ENCODE results near the gene DCDC2C.

The DCDC2C gene

DNA sequence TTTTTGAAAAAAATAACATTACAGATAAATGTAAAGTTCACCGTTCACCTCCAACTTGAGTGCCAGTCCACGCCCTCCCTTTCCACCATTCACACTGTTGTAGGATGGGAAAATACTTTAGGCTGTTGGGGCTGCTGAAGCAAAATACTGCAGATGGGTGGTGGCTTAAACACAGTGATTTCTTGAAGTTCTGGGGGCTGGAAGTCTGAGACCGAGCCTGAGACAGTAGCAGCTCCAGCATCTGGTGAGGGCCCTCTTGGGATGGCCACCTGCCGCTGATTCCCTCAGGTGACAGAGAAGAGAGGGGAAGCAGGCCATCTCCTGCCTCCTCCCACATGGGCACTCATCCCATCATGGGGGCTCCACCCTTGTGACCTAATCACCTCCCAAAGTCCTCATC, 27.7 kb upstream of the DCDC2C start:
- H3K4me3 ChIP-seq (ENCODE audit: low read depth in 1 of 2, low read length in 2 of 2) = no peak overlapping the region
- H3K4me1 ChIP-seq (ENCODE audit: insufficient read depth, low read length) = no peaks in the 10 kb centered on the region
- no peak overlapping the region for H3K27ac ChIP-seq (ENCODE audit: low read depth, low read length)
- H3K36me3 ChIP-seq (ENCODE audit: insufficient read depth, low read length) = no peaks in the 10 kb centered on the region
- H3K9ac ChIP-seq (ENCODE audit: low read length) = no peak overlapping the region
- no peaks in the 10 kb centered on the region for H3K27me3 ChIP-seq (ENCODE audit: control insufficient read depth in 1 of 2, insufficient read depth in 2 of 2, low read length in 2 of 2)
- no peaks in the 10 kb centered on the region for H3K9me3 ChIP-seq (ENCODE audit: low read length)

DNA sequence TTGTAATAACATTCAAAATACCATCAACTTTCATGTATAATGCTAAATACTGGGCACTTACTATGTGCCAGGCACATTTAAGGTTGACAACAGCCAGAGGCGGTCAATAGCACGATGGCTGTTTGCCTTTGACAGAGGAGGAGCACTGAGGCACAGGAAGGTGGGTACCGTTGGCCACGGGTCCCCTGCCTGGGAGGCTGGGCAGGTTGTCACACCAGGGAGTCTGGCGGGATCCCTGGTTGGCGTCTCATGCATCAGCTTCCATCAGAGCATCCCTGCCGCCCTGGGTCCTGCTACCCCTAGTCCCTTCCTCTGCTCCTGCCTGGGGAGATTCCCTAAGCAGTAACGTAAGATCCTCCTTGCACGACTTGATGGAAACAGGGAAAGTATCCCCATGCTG, 25.9 kb upstream of the DCDC2C start:
- no peaks in the 10 kb centered on the region for H3K27me3 ChIP-seq (ENCODE audit: control insufficient read depth in 1 of 2, insufficient read depth in 2 of 2, low read length in 2 of 2)
- H3K36me3 ChIP-seq (ENCODE audit: insufficient read depth, low read length) = no peaks in the 10 kb centered on the region
- no peak overlapping the region for H3K27ac ChIP-seq (ENCODE audit: low read depth, low read length)
- H3K9ac ChIP-seq (ENCODE audit: low read length) = no peak overlapping the region
- H3K4me1 ChIP-seq (ENCODE audit: insufficient read depth, low read length) = no peaks in the 10 kb centered on the region
- no peak overlapping the region for H3K4me3 ChIP-seq (ENCODE audit: low read depth in 1 of 2, low read length in 2 of 2)
- H3K9me3 ChIP-seq (ENCODE audit: low read length) = no peaks in the 10 kb centered on the region

DNA sequence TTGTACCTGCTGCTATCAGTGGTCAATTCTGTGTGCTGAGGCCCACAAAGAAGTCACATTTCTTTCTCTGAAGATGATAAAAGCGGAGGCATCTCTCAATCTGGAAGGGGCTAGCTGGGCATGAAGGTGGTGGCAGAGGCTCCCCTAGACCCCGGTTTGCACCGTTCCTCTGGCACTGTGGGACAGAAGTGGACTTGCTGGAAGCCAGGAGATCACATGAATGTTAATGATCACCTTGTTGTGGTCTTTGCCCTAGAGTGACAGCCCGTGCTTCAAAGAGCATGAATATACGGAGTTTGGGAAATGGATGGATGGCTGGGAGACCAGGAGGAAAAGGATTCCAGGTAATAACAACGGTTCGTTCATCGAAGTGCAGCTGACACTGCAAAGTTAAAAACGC, 25.2 kb upstream of the DCDC2C start:
- Histone ChIP-seq H3K4me1 (ENCODE audit: insufficient read depth, low read length) (no peaks in the 10 kb centered on the region), H3K27me3 (ENCODE audit: control insufficient read depth in 1 of 2, insufficient read depth in 2 of 2, low read length in 2 of 2) (no peaks in the 10 kb centered on the region), H3K9me3 (ENCODE audit: low read length) (no peaks in the 10 kb centered on the region), H3K9ac (ENCODE audit: low read length) (no peak overlapping the region), H3K27ac (ENCODE audit: low read depth, low read length) (no peak overlapping the region), H3K4me3 (ENCODE audit: low read depth in 1 of 2, low read length in 2 of 2) (no peak overlapping the region), H3K36me3 (ENCODE audit: insufficient read depth, low read length) (no peaks in the 10 kb centered on the region)

DNA sequence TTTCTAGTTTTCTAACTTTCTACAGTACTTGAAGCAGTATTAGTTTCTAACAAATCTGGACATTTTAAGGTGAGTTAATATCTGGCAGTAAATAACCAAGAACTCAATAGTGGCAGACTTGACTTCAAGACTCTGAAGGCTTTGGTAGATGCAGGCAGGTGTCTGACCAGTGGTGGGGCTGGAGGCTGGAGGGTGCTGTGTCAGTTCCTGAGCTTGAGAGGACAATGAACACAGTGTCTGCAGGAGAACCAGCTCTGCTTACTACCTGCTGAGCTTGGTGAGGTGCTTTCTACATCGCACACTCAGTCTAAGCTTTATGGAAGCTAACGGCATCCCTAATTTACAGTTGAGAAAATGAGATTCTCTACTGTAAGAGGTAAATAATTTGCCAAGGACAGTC, 24.2 kb upstream of the DCDC2C start:
- no peaks in the 10 kb centered on the region for H3K27me3 ChIP-seq (ENCODE audit: control insufficient read depth in 1 of 2, insufficient read depth in 2 of 2, low read length in 2 of 2)
- H3K4me3 ChIP-seq (ENCODE audit: low read depth in 1 of 2, low read length in 2 of 2) = no peak overlapping the region
- no peaks in the 10 kb centered on the region for H3K4me1 ChIP-seq (ENCODE audit: insufficient read depth, low read length)
- H3K9me3 ChIP-seq (ENCODE audit: low read length) = no peaks in the 10 kb centered on the region
- H3K27ac ChIP-seq (ENCODE audit: low read depth, low read length) = no peak overlapping the region
- no peak overlapping the region for H3K9ac ChIP-seq (ENCODE audit: low read length)
- no peaks in the 10 kb centered on the region for H3K36me3 ChIP-seq (ENCODE audit: insufficient read depth, low read length)

DNA sequence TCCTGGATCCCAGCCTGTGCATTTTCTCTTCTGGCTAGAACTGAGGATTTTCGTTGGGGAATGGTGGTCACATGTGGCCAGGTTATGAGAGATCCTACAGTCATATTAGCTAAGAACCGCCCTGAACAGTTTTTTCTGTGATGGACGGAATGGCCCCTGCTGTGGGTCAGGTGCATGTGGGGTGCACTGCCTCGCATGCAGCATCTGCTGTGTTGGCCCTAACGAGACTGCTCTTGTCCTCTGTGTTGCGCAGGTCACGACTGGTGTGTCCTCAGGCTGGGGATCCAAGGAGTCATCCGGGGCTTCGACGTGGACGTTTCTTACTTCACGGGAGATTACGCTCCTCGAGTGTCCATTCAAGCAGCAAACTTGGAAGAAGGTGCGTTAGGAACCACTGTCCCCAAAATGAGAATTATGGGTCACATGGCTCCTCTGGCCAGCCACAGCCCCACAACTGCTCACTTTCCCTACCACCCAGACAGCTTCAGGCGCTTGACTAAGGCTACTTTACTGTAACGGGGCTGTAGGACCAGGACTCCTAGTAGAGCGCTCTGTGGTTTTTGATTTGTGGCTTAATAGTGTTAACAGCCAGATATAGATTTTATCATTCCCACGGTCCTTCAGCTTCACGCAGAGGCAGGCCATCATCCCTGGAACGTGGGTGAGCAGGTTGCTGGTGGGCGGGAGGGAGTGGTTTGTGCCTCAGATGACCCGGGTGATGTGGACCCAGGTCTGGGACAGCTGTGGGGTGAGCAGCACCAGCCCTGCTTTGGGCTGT, 23.6 kb upstream of the DCDC2C start:
- no peak overlapping the region for H3K9ac ChIP-seq (ENCODE audit: low read length)
- no peak overlapping the region for H3K4me3 ChIP-seq (ENCODE audit: low read depth in 1 of 2, low read length in 2 of 2)
- no peaks in the 10 kb centered on the region for H3K27me3 ChIP-seq (ENCODE audit: control insufficient read depth in 1 of 2, insufficient read depth in 2 of 2, low read length in 2 of 2)
- no peaks in the 10 kb centered on the region for H3K4me1 ChIP-seq (ENCODE audit: insufficient read depth, low read length)
- H3K27ac ChIP-seq (ENCODE audit: low read depth, low read length) = no peak overlapping the region
- no peaks in the 10 kb centered on the region for H3K36me3 ChIP-seq (ENCODE audit: insufficient read depth, low read length)
- H3K9me3 ChIP-seq (ENCODE audit: low read length) = no peaks in the 10 kb centered on the region

DNA sequence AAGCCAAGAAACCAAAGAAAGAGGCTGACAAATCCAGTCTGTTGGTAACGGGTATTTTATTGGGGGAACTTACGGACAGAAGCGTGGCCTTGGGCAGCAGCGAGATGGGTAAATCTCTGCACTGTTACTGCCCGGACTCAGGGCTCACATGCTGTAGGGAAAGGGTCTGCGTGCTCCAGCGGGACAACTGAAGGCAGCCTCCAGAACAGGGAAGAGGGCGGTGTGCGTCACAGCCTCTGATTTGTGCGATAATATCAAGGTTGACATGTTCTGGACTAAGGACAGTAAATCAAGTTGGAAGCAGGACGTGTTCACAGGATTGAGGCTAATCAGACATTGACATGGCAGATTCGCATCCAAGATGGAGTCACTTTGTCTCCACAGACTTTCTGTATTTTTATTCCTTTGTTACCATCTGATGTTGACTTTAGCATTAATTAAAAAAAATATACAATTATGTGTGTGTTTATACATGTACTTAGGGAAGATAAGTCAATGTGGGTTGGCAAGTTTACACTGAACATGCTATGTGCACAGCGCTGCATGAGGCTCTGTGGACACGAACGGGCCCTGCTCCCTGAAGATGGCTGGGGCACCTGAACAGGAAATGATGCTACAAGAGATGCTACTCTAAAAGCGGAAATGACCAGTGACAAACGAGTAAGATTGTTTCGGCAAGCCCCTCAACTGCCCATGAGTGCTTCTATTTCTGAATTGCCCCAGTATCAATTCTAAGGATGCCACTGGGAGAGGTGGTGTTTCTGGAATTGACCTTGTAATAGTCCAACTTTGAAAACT, 22.6 kb upstream of the DCDC2C start:
- Histone ChIP-seq H3K27me3 (ENCODE audit: control insufficient read depth in 1 of 2, insufficient read depth in 2 of 2, low read length in 2 of 2) (no peaks in the 10 kb centered on the region), H3K9me3 (ENCODE audit: low read length) (no peaks in the 10 kb centered on the region), H3K27ac (ENCODE audit: low read depth, low read length) (no peak overlapping the region), H3K4me3 (ENCODE audit: low read depth in 1 of 2, low read length in 2 of 2) (no peak overlapping the region), H3K9ac (ENCODE audit: low read length) (no peak overlapping the region), H3K36me3 (ENCODE audit: insufficient read depth, low read length) (no peaks in the 10 kb centered on the region), H3K4me1 (ENCODE audit: insufficient read depth, low read length) (no peaks in the 10 kb centered on the region)

DNA sequence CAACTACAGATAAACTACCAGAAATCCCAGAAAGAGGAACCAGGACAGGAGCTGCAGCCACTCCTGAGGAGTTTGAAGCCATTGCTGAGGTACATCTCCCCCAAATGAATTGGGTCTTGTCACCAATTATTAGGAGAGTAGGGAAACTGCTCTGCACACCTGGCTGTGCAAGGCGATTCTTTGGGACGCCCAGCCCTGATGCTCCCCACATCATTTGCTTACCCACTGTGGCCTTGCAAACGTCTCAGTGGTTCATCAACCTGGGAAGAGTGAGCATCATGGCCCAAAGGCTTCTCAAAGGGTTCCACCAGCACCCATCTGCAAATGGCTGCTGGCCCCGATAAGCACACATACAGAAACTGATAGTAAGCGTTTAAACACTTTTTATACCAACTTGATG, 21.8 kb upstream of the DCDC2C start:
- no peak overlapping the region for H3K27ac ChIP-seq (ENCODE audit: low read depth, low read length)
- H3K36me3 ChIP-seq (ENCODE audit: insufficient read depth, low read length) = no peaks in the 10 kb centered on the region
- no peak overlapping the region for H3K4me3 ChIP-seq (ENCODE audit: low read depth in 1 of 2, low read length in 2 of 2)
- H3K27me3 ChIP-seq (ENCODE audit: control insufficient read depth in 1 of 2, insufficient read depth in 2 of 2, low read length in 2 of 2) = no peaks in the 10 kb centered on the region
- no peaks in the 10 kb centered on the region for H3K4me1 ChIP-seq (ENCODE audit: insufficient read depth, low read length)
- H3K9ac ChIP-seq (ENCODE audit: low read length) = no peak overlapping the region
- H3K9me3 ChIP-seq (ENCODE audit: low read length) = no peaks in the 10 kb centered on the region

DNA sequence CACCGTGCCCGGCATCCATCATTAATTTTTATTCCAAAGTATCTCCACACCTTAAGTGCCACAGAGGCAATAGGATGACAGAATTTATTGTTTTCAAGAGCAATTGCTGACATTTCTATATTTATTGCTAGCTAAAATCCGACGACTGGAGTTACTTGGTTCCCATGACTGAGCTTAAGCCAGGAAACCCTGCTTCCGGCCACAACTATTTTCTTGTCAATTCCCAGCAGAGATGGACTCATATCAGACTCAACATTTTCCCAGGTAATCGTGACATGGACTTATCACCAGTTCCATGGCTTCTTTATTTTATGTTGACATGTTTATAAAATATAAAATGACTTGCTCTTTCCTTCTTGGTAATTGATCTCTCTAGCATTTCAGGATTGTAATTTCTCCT, 20.6 kb upstream of the DCDC2C start:
- H3K36me3 ChIP-seq (ENCODE audit: insufficient read depth, low read length) = no peaks in the 10 kb centered on the region
- H3K27me3 ChIP-seq (ENCODE audit: control insufficient read depth in 1 of 2, insufficient read depth in 2 of 2, low read length in 2 of 2) = no peaks in the 10 kb centered on the region
- H3K27ac ChIP-seq (ENCODE audit: low read depth, low read length) = no peak overlapping the region
- H3K9ac ChIP-seq (ENCODE audit: low read length) = no peak overlapping the region
- H3K4me3 ChIP-seq (ENCODE audit: low read depth in 1 of 2, low read length in 2 of 2) = no peak overlapping the region
- no peaks in the 10 kb centered on the region for H3K4me1 ChIP-seq (ENCODE audit: insufficient read depth, low read length)
- H3K9me3 ChIP-seq (ENCODE audit: low read length) = no peaks in the 10 kb centered on the region

DNA sequence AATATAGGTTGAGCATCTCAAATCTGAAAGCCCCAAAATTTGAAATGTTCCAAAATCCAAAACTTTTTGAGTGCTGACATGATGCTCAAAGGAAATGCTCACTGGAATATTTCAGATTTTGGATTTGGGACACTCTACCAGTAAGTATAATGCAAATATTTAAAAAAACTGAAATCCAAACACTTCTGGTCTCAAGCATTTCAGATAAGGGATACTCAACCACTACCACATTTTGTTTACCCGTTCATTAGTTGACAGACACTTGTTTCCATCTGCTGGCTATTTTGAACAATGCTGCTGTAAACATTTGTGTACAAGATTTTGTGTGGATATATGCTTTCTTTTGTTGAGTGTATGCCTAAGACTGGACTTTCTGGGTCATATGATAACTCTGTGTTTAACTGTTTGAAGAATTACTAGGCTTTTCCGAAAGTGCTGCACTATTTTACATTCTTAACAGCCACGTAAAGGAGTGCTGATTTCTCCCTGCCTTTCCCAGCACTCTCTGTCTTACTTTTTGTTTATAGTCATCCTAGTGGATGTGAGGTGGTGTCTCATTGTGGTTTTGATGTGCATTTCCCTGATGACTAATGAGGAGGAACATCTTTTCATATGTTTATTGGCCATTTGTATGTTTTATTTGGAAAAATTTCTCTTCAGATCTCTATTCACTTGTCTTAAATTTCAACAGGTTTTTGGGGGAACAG, 19.5 kb upstream of the DCDC2C start:
- Histone ChIP-seq H3K27me3 (ENCODE audit: control insufficient read depth in 1 of 2, insufficient read depth in 2 of 2, low read length in 2 of 2) (no peaks in the 10 kb centered on the region), H3K27ac (ENCODE audit: low read depth, low read length) (no peak overlapping the region), H3K9me3 (ENCODE audit: low read length) (no peaks in the 10 kb centered on the region), H3K9ac (ENCODE audit: low read length) (no peak overlapping the region), H3K4me1 (ENCODE audit: insufficient read depth, low read length) (no peaks in the 10 kb centered on the region), H3K4me3 (ENCODE audit: low read depth in 1 of 2, low read length in 2 of 2) (no peak overlapping the region), H3K36me3 (ENCODE audit: insufficient read depth, low read length) (no peaks in the 10 kb centered on the region)

DNA sequence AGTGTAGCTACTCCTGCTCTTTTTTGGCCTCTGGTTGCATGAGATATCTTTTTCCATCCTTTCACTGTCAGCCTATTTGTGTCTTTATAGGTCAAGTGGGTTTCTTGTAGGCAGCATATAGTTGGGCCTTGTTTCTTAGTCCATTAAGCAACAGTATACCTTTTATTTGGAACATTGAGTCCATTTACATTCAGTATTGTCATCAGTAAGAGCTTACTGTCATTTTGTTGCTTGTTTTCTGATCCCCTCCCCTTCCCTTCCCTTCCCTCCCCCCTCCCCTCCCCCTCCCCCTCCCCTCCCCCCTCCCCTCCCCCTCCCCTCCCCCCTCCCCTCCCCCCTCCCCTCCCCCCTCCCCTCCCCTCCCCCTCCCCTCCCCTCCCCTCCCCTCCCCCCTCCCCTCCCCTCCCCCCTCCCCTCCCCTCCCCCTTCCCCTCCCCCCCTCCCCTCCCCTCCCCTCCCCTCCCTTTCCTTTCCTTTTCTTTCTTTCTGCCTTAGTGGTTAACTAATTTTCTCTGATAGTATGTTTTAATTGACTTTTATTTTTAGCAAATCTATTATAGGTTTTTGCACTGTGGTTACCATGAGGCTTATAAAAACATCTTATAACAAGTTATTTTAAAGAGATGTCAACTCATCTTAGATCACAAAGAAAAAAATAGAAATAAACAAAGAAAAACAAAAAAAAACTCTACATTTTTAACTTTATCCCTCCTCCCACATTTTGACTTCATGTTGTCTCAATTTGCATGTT, 13.2 kb upstream of the DCDC2C start:
- Histone ChIP-seq H3K27me3 (ENCODE audit: control insufficient read depth in 1 of 2, insufficient read depth in 2 of 2, low read length in 2 of 2) (no peaks in the 10 kb centered on the region), H3K9me3 (ENCODE audit: low read length) (no peaks in the 10 kb centered on the region)

DNA sequence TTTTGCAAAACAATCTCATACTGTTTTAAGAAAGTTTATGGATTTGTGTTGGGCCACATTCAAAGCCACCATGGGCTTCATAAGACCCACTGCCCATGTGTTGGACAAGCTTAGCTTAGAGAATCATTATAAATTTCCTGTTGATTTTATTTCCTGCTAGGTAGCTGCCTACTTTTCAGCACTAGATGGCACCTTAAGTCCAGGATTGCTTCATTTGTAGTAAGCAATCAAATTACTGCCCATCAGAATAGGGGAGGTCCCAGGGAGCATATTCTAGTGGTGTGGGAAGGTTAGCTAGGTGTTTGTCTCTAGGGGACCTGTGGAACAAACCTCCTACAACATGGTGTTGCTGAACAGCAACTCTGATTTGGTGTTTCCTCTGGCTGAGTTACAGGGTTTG, 11.0 kb upstream of the DCDC2C start:
- Histone ChIP-seq H3K9ac (ENCODE audit: low read length) (no peak overlapping the region), H3K36me3 (ENCODE audit: insufficient read depth, low read length) (no peaks in the 10 kb centered on the region), H3K4me1 (ENCODE audit: insufficient read depth, low read length) (no peaks in the 10 kb centered on the region), H3K27me3 (ENCODE audit: control insufficient read depth in 1 of 2, insufficient read depth in 2 of 2, low read length in 2 of 2) (no peaks in the 10 kb centered on the region), H3K9me3 (ENCODE audit: low read length) (no peaks in the 10 kb centered on the region), H3K4me3 (ENCODE audit: low read depth in 1 of 2, low read length in 2 of 2) (no peak overlapping the region), H3K27ac (ENCODE audit: low read depth, low read length) (no peak overlapping the region)

More for the DNA sequence above, 13.2 kb upstream of the DCDC2C start:
- no peak overlapping the region for H3K27ac ChIP-seq (ENCODE audit: low read depth, low read length)
- H3K4me3 ChIP-seq (ENCODE audit: low read depth in 1 of 2, low read length in 2 of 2) = no peak overlapping the region
- no peak overlapping the region for H3K9ac ChIP-seq (ENCODE audit: low read length)
- H3K4me1 ChIP-seq (ENCODE audit: insufficient read depth, low read length) = no peaks in the 10 kb centered on the region
- no peaks in the 10 kb centered on the region for H3K36me3 ChIP-seq (ENCODE audit: insufficient read depth, low read length)
